ENCODE results near the gene CNNM3.

CNNM3 gene

GRCh38 chr2:96857667-96858372 lies 41.8 kb downstream of the CNNM3 start, which contains the start of gene ANKRD39:
Gene ANKRD39, minus strand, starts transcription at chr2:96858016. Its CDS starts 29 bp downstream, at chr2:96857987.
- Histone ChIP-seq H4K20me1 (ENCODE audit: insufficient read depth, low read length) (peaks cover 9% of the 10 kb centered on the region; the same call in 1 of the 2 replicates), H3K9me3 (ENCODE audit: insufficient read depth, low read length) (no peaks in the 10 kb centered on the region), H3K4me1 (ENCODE audit: low read length) (peaks cover 10% of the 10 kb centered on the region), H3K79me2 (ENCODE audit: low read length) (peaks cover 29% of the 10 kb centered on the region), H3K9ac (ENCODE audit: low read length) (peak within 1 kb of the TSS; percentile 76), H3K4me2 (ENCODE audit: low read length) (peak within 1 kb of the TSS; percentile 98), H3K36me3 (replicated peaks; ENCODE audit: low read depth, low read length) (peaks cover 13% of the 10 kb centered on the region), H3K27ac (ENCODE audit: low read length) (peak within 1 kb of the TSS; percentile 51), H3K4me3 (ENCODE audit: low read length) (peak within 1 kb of the TSS; percentile 85), H2AFZ (ENCODE audit: low read depth, low read length) (peak within 1 kb of the TSS; percentile 48), H3K27me3 (ENCODE audit: low read depth, low read length) (no peaks in the 10 kb centered on the region)
- TF ChIP-seq CTCF (IDR thresholded peaks at IDR 0.05; ENCODE audit: low read depth, low read length) (peak; percentile 83), EZH2phosphoT487 (IDR thresholded peaks at IDR 0.05; ENCODE audit: low read depth) (no peak)

GRCh38 chr2:96859099-96859649 lies 43.1 kb downstream of the CNNM3 start:
- Histone ChIP-seq H2AFZ (ENCODE audit: low read depth, low read length) (no peak overlapping the region), H3K4me3 (ENCODE audit: low read length) (peak overlapping the region; percentile 85; the same call in 1 of the 2 replicates), H3K4me1 (ENCODE audit: low read length) (peaks cover 10% of the 10 kb centered on the region), H3K9ac (ENCODE audit: low read length) (no peak overlapping the region), H3K27ac (ENCODE audit: low read length) (no peak overlapping the region), H3K79me2 (ENCODE audit: low read length) (peaks cover 28% of the 10 kb centered on the region), H3K36me3 (replicated peaks; ENCODE audit: low read depth, low read length) (peaks cover 11% of the 10 kb centered on the region), H3K27me3 (ENCODE audit: low read depth, low read length) (no peaks in the 10 kb centered on the region), H3K9me3 (ENCODE audit: insufficient read depth, low read length) (no peaks in the 10 kb centered on the region), H4K20me1 (ENCODE audit: insufficient read depth, low read length) (peaks cover 8% of the 10 kb centered on the region; the same call in 1 of the 2 replicates), H3K4me2 (ENCODE audit: low read length) (no peak overlapping the region)
- TF ChIP-seq EZH2phosphoT487 (IDR thresholded peaks at IDR 0.05; ENCODE audit: low read depth), result no peak
- no peak for TF ChIP-seq CTCF (IDR thresholded peaks at IDR 0.05; ENCODE audit: low read depth, low read length)

GRCh38 chr2:96859681-96860064 lies 43.6 kb downstream of the CNNM3 start:
- Histone ChIP-seq H4K20me1 (ENCODE audit: insufficient read depth, low read length) (peaks cover 7% of the 10 kb centered on the region; the same call in 1 of the 2 replicates), H3K4me3 (ENCODE audit: low read length) (no peak overlapping the region), H3K27me3 (ENCODE audit: low read depth, low read length) (no peaks in the 10 kb centered on the region), H3K9ac (ENCODE audit: low read length) (no peak overlapping the region), H3K9me3 (ENCODE audit: insufficient read depth, low read length) (no peaks in the 10 kb centered on the region), H3K36me3 (replicated peaks; ENCODE audit: low read depth, low read length) (peaks cover 11% of the 10 kb centered on the region), H3K79me2 (ENCODE audit: low read length) (peaks cover 26% of the 10 kb centered on the region), H2AFZ (ENCODE audit: low read depth, low read length) (no peak overlapping the region), H3K4me1 (ENCODE audit: low read length) (peaks cover 10% of the 10 kb centered on the region), H3K27ac (ENCODE audit: low read length) (no peak overlapping the region), H3K4me2 (ENCODE audit: low read length) (no peak overlapping the region)
- TF ChIP-seq EZH2phosphoT487 (IDR thresholded peaks at IDR 0.05; ENCODE audit: low read depth), result no peak
- TF ChIP-seq CTCF (IDR thresholded peaks at IDR 0.05; ENCODE audit: low read depth, low read length), result no peak
